Transverse colon (tissue), 4 donors: Measurements from ENCODE around the gene TACC2. TPM values are rescaled to one million over a fixed set of nuclear protein-coding genes. Genes with fewer than 3 reads are reported as not detected.

Source experiments
- DNase-seq: peaks from one replicate; pipeline ENCODE4 v3.0.0-alpha.2; 2019
- H3K27ac ChIP-seq, 4 donors: fragments of 200-600 bp; sonication (generic); 2 replicates each; pipeline ENCODE4 v1.5.1; 2016 to 2018; ENCODE audit warnings: inconsistent platforms in 4 of 4
- H3K27me3 ChIP-seq: fragments of 200-600 bp; sonication (generic); 2 replicates; pipeline ENCODE4 v1.5.1; 2017; ENCODE audit warnings: inconsistent platforms
- H3K36me3 ChIP-seq, 4 donors: fragments of 200-600 bp; sonication (generic); 2 replicates each; pipeline ENCODE4 v1.5.1; 2017 to 2019; ENCODE audit warnings: inconsistent platforms in 4 of 4
- H3K4me1 ChIP-seq, 4 donors: fragments of 200-600 bp; sonication (generic); 2 replicates each; pipeline ENCODE4 v1.5.1; 2017 to 2020; ENCODE audit warnings: inconsistent platforms in 4 of 4
- H3K4me3 ChIP-seq, 4 donors: fragments of 200-600 bp; sonication (generic); 1 replicate in 1 of 4; 2 replicates in 3 of 4; pipeline versions ENCODE4 v1.5.1 to v1.6.1; 2017 to 2019; ENCODE audit warnings: inconsistent platforms in 4 of 4
- H3K9me3 ChIP-seq, 2 donors: fragments of 200-600 bp; sonication (generic); 2 replicates each; pipeline ENCODE4 v1.5.1; 2017 to 2019; ENCODE audit warnings: inconsistent platforms in 2 of 2
- CTCF ChIP-seq, 5 experiments: fragments of 200-600 bp in 3 of 5; fragments of 450-650 bp in 2 of 5; sonication (generic) in 3 of 5; IDR thresholded peaks; 1 replicate in 2 of 5; 2 replicates in 3 of 5; pipeline ENCODE4 v1.5.1; 2016 to 2017; ENCODE audit warnings: antibody characterized with exemption in 5 of 5, inconsistent platforms in 3 of 5, mild to moderate bottlenecking in 2 of 5, moderate library complexity in 1 of 5
- EP300 ChIP-seq: sonication (generic); formaldehyde crosslinking; IDR thresholded peaks from one replicate; pipeline ENCODE4 v1.6.1; 2017; ENCODE audit warnings: antibody characterized with exemption, low read depth
- POLR2A ChIP-seq: fragments of 450-650 bp; IDR thresholded peaks from one replicate; pipeline ENCODE4 v1.6.1; 2016; ENCODE audit warnings: antibody characterized with exemption, mild to moderate bottlenecking, moderate library complexity
- POLR2AphosphoS5 ChIP-seq, 3 donors: sonication (generic); formaldehyde crosslinking; IDR thresholded peaks; one replicate each; pipeline ENCODE4 v1.6.1; 2016; ENCODE audit warnings: antibody characterized with exemption in 3 of 3
- WGBS, 2 donors: methylation state at CpG; one replicate each; pipeline ENCODE4 v1.1.5; 2018; ENCODE audit warnings: low coverage in 1 of 2; 5-methylcytosine and 5-hydroxymethylcytosine counted together
- in situ Hi-C, 4 donors: fragments of 200-750 bp; cut with MboI; loops; one replicate each; pipeline versions ENCODE4 v1.15.0 to v1.15.1; 2017; ENCODE audit warnings: low sequenced_read_pairs in 3 of 4, low pct_ligation_motif_present in 1 of 4, low pct_unique_long_range_greater_than_20kb in 1 of 4
- intact Hi-C: fragments of 100-400 bp; cut with DNase I; formaldehyde crosslinking; loops from one replicate; pipeline ENCODE4 v1.15.1; 2023; ENCODE audit warnings: low total_unique reads
- total RNA-seq, 4 donors: library from RNA; depleted of rRNA; stranded (reverse); fragments of >200 nt; gene quantifications; one replicate each; pipeline ENCODE4 v1.1.0, GENCODE V29; 2016

Gene TACC2
- total RNA-seq, 4 donors from 2014 or later, result 65.9 to 178 (median 101) TPM

- Histone ChIP-seq H3K4me1 (peaks cover 0 to 3% (median 0%) of the 10 kb centered on the region in 4 donors), H3K36me3 (no peaks in the 10 kb centered on the region), H3K27ac (no peak overlapping the region), H3K9me3 (no peaks in the 10 kb centered on the region), H3K4me3 (no peak overlapping the region), H3K27me3 (no peaks in the 10 kb centered on the region)
- intact Hi-C loops, result no loop called here
- DNase-seq, result no peak
- in situ Hi-C loops, result loop anchor here in 1 of 4 donors (25.0 kb wide), 2 partner anchors 150 to 275 kb away; partner anchors contain the start of gene DMBT1
- no peak for TF ChIP-seq CTCF (IDR thresholded peaks at IDR 0.05)
- TF ChIP-seq POLR2AphosphoS5 (IDR thresholded peaks at IDR 0.05), result no peak
- TF ChIP-seq POLR2A, result no peak
- no peak for TF ChIP-seq EP300
- WGBS, 2 donors, result 45 to 64% methylated on average over 3 to 5 of the region's 5 CpGs
Measured at GRCh38 chr10:122287570-122287969, 298.6 kb downstream of the TACC2 start.

- TF ChIP-seq EP300, result no peak
- Histone ChIP-seq H3K9me3 (no peaks in the 10 kb centered on the region), H3K27ac (no peak overlapping the region), H3K27me3 (no peaks in the 10 kb centered on the region), H3K36me3 (no peaks in the 10 kb centered on the region), H3K4me3 (no peak overlapping the region), H3K4me1 (peaks cover 0 to 3% (median 0%) of the 10 kb centered on the region in 4 donors)
- no peak for DNase-seq
- in situ Hi-C loops (loop anchor here in 1 of 4 donors (25.0 kb wide), 2 partner anchors 149 to 274 kb away; partner anchors contain the start of gene DMBT1), intact Hi-C loops (no loop called here)
- 86% methylated on average over 5 to 6 of the region's 6 CpGs for WGBS, 2 donors
Measured at GRCh38 chr10:122288262-122288661, 299.3 kb downstream of the TACC2 start.

- Histone ChIP-seq H3K36me3 (no peaks in the 10 kb centered on the region), H3K4me1 (peaks cover 0 to 3% (median 0%) of the 10 kb centered on the region in 4 donors), H3K4me3 (no peak overlapping the region), H3K9me3 (no peaks in the 10 kb centered on the region), H3K27me3 (no peaks in the 10 kb centered on the region), H3K27ac (no peak overlapping the region)
- in situ Hi-C loops (loop anchor here in 1 of 4 donors (25.0 kb wide), 2 partner anchors 148 to 273 kb away; partner anchors contain the start of gene DMBT1), intact Hi-C loops (no loop called here)
- TF ChIP-seq EP300 (no peak), CTCF (IDR thresholded peaks at IDR 0.05) (no peak), POLR2AphosphoS5 (IDR thresholded peaks at IDR 0.05) (no peak), POLR2A (no peak)
- 71 to 83% methylated on average over 1 to 3 of the region's 3 CpGs for WGBS, 2 donors
- DNase-seq, result no peak
Measured at GRCh38 chr10:122288917-122289316, 300.0 kb downstream of the TACC2 start.

GRCh38 chr10:122290334-122290733, 301.4 kb downstream of the TACC2 start:
- Histone ChIP-seq H3K9me3 (no peaks in the 10 kb centered on the region), H3K27ac (no peak overlapping the region), H3K27me3 (no peaks in the 10 kb centered on the region), H3K4me1 (peaks cover 0 to 3% (median 0%) of the 10 kb centered on the region in 4 donors), H3K4me3 (no peak overlapping the region), H3K36me3 (no peaks in the 10 kb centered on the region)
- WGBS, 2 donors, result 76 to 100% methylated on average over 1 to 7 of the region's 7 CpGs
- TF ChIP-seq CTCF (IDR thresholded peaks at IDR 0.05) (no peak), EP300 (no peak), POLR2A (no peak), POLR2AphosphoS5 (IDR thresholded peaks at IDR 0.05) (no peak)
- in situ Hi-C loops (loop anchor here (10.0 to 25.0 kb wide), 4 partner anchors 144 to 274 kb away; partner anchors contain the start of gene DMBT1 (in 4 of the 4)), intact Hi-C loops (no loop called here)
- no peak for DNase-seq
